Activated CD4-positive, alpha-beta T cell treated with anti-CD3 and anti-CD28 coated beads, Interleukin-2, amount 50 U/mL, for 16 hours (primary cell): ENCODE data around the gene TBC1D3B.
"Not testable (repeated sequence)": the region's sequence is repeated elsewhere in the genome, so short reads cannot be mapped to it uniquely, and the experiment has no call there.

Experiments
- DNase-seq: peaks from one replicate; pipeline ENCODE4 v3.0.0-alpha.2; 2020

The TBC1D3B gene

GRCh38 chr17:36168836-36169235, 7.6 kb downstream of the TBC1D3B start:
- not testable (repeated sequence) for DNase-seq

DNA sequence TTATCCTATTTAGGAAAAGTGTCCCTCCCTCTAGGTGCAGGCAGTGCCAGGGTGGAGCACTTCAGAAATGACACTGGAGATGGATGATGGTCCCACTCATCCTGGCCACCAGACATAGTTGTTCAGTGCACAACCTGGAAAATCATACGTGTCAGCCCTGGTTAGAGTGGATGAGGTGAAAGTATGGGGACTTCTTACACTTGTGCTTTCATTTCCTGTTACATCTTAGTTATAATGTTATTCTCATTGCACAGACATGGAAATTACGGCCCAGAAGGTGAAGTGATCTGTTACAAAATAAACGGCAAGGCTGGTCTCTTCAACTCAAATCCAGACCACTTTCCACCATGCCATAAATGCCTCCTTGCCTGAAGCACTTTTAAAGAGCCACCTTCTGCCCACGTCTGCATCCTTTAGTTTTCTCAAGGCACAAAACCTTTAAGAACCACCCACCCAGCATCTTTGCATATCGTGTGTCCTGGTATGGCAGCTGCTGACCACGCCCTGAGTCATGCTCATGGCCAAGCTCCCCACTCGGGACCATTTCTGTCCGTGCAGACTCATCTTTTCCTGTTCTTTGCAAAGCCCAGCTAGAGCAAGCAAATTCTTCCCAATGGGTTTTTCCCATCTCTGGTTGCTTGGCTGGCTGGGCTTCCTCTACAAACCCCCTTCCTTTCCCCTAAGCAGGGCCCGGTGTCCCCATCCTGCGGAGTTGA, 22.4 kb downstream of the TBC1D3B start:
- DNase-seq = no peak

DNA sequence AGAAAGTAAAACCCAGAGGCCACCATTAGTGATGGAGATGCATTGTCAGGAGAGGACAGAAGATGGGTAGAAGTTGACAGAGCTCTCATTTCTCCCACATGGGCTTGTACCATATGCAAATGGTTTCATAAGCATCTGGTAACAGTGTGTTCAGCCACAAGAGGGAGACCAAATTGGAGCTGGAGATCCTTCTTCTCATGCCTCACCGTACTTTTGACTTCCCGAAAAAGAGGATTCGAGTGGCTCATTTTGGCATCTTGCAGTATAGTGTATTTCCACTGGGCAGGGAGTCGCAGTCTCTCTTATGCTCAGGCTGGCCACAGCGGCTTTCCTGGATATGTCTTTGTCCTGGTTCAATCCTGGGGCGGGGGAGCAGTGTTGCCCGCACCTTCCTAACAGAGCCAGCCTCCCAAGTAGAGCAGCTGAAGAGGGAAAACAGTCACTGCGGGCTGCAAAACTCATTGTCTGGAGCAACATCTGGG, 23.8 kb downstream of the TBC1D3B start:
- DNase-seq = no peak

GRCh38 chr17:36151891-36152638, 24.4 kb downstream of the TBC1D3B start:
- no peak for DNase-seq

DNA sequence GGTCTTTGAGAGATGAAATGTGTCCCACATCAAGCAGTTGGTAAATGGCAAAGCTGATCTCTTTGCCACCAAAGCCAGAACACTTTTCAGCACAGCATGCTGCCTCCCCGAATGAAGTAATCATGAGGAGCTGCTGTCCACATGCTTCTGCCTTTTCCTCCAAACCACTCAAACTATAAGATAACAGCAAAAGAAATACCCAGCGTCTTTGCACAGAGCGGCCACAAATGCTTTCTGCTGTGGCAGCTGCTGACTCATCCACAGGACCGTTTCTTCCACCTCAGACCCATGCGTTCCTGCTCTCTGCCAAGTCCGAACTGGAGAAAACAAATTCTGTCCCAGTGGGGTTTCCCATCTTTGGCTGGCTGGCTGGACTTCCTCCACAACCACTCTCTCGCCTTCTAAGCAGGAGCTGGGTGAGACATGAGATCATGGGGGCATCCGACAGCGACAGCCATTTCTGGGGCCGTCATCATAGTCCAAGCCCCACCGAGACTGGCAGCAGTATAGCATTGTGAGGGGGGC, 27.1 kb downstream of the TBC1D3B start:
- peak; percentile 37 for DNase-seq

- peak; percentile 85 for DNase-seq
Measured at GRCh38 chr17:36148559-36149295, 27.7 kb downstream of the TBC1D3B start.

DNA sequence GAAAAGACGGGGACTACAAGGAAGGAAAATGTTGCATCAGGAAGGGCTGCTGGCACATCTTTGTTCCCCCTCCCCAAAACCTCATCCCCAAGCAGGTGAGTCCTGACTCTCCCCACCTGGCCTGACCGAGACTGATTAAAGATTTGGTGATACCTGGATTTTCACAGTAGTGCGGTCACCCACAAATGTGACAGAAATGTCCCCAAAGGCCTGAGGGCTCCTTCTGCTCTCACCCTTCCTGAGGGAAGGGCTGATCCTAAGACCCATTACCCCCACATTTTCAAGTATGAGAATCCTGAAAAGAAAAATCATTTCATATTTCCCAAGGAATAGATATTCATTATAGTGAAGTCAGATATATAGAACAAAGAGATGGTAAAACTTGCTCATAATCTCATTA, 28.8 kb downstream of the TBC1D3B start:
- no peak for DNase-seq

- DNase-seq = no peak
Measured at GRCh38 chr17:36144981-36145729, 31.3 kb downstream of the TBC1D3B start.

DNA sequence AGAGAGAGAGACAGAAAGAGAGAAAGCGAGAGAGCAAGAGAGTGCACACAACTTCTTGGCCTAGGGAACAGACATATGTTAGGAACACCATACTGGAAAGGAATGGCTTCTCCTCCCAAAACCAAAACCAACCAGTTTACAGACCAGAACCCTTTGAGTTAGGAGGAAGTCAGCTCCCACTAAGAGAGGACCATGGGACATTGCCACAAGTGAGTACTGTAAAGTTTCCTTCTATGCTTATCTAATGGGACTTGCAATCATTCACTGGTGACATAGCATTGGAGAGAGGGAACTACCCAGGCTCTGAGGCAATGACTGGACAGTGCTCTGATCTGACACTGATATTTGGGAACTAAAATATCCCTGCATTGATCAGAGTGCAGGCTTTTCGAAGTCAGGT, 32.4 kb downstream of the TBC1D3B start:
- no peak for DNase-seq

GRCh38 chr17:36142806-36143205, 33.6 kb downstream of the TBC1D3B start:
- no peak for DNase-seq

GRCh38 chr17:36142235-36142634, 34.2 kb downstream of the TBC1D3B start:
- DNase-seq = no peak

DNA sequence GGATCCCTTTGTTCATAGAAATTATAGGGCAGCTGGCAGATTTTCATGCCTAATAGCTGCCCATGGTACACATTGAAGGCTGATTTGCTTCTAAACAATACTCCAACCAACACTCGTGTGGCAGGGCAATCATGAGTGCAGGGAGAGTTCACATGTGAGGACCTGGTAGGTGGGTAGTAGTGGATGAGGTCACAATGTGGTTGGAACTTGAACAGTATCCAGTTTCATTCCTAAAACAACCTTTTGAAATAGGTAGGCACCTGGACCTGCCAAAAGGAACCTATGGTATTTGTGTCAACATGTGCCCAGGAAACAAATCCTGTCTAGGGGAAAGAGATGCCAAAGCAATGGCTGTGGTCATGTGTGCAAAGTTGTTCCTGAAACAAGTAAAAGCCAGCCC, 40.0 kb downstream of the TBC1D3B start:
- DNase-seq = no peak

DNA sequence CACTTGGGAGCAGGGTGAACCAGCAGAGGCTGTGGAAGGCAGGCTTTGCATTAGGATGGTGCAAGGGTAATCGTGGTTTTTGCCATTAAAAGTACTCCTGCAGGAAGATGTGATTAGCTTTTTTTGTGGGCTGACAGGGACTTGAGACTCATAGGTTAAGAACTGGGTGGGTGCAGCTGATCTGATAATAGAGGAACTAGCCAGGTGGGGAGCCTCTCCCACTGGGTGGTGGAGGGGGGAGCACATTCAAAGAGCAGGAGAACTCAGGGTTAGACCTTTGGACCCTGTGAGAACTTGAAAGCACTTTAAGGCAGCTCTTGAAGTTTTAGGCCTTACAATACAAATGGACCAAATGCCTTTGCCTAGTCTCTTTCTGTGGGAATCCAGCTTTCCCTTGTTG, 40.4 kb downstream of the TBC1D3B start:
- DNase-seq = no peak

- DNase-seq = no peak
Measured at GRCh38 chr17:36135465-36135864, 41.0 kb downstream of the TBC1D3B start.

GRCh38 chr17:36133602-36134236, 42.7 kb downstream of the TBC1D3B start:
- no peak for DNase-seq

GRCh38 chr17:36132421-36132831, 44.0 kb downstream of the TBC1D3B start:
- DNase-seq = no peak

DNA sequence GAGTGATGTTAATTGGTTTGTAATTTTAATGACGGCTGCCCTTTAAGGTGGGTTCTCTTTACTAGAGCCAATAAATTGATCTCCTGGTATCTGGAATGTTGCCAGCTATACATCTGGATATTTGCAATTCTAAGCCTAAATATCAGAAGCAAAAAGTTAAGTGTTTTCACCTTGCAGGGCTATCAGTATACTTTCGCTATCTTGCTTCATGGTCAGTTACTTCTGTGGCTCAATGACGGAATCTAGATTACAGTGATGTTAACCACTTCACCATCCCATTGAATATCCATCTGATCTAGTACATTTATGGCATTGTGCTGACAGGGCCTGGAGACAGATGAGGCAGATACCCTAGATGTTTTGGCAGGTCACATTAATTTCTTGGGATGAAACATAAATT, 44.5 kb downstream of the TBC1D3B start:
- no peak for DNase-seq

DNA sequence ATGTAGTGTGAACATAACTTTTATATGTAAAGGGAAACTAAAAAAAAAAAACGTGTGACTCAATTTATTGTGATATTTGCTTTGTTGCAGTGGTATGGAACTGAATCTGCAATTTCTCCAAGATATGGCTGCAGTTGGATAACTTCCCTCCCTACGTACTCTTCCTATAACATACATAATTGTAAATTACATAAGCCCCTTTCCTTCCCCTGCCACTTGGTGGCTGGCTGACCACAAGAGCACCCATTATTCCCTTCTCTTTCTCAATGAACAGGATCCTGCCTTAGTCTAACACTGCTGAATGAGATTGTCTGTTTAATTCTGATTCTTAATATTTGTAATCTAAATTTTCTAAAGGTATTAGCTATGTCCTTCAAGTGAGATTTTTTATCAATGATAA, 45.0 kb downstream of the TBC1D3B start:
- DNase-seq = no peak

DNA sequence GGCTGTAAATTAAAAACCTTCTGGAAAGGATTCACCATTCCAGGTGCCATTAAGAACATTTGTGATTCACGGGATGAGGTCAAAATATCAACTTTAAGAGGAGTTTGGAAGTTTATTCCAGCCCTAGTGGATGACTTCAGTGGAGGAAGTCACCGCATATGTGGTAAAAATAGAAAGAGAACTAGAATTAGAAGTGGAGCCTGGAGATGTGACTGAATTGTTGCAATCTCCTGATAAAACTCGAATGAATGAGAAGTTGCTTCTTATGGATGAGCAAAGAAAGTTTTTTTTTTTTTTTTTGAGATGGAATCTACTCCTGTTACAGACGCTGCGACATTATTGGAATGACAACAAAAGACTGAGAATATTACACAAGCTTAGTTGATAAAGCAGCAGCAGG, 46.1 kb downstream of the TBC1D3B start:
- no peak for DNase-seq

DNA sequence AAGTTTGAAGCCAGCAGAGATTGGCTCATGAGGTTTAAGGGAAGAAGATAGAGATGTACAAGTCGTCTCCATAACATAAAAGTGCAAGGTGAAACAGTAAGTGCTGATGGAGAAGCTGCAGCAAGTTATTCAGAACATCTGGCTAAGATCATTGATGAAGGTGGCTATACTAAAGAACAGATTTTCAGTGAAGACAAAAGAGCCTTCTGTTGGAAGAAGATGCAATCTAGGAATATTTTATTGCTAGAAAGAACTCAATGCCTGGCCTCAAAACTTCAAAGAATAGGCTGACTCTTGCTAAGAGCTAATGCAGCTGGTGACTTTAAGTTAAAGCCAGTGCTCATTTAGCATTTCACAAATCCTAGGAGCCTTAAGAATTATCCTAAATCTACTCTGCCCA, 46.8 kb downstream of the TBC1D3B start:
- DNase-seq = no peak

DNA sequence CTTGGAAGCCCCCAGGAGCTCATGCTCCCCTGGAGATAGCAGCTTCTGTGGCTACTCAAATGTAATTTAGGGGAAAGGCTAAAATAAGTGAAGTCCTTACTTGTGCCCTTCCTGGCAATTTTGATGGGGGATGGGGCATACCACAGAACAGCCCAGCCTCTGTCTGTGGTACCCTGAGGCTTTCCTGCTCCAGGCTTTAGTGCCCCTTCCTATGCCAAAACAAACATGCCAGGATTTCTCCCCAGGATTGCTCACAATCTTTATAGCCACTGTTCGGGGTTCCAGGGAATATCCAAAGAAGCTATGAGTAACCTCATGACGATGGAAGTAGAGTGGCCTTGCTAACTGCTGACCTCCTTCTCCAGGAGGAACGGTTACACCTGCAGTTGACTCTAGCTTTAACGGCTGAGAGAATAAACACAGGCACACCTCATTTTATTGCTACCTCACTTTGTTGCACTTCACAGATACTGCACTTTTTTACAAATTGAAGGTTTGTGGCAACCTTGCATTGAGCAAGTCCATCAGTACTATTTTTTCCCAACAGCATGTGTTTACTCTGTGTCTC, 47.9 kb downstream of the TBC1D3B start:
- DNase-seq = no peak

DNA sequence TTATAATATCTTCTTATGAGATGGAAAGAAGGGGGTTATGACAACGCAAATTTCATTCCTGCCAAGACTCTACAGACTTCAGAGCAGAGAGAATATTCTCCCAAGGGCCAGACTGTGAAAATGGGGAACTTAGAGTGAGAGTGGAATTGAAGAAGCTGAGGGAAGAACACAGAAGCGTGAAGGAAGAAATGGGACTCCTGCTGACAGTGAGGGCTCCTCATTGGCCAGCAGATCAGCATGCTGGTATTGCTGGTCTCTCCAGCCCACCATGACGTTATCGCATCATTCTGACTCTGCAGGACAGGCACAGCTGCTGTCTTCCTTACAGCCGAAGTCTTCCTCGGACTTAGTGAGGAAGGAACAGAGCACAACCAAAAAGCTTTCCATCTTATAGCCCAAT, 48.5 kb downstream of the TBC1D3B start:
- no peak for DNase-seq
